Embryonic facial prominence (tissue), 1 donor: ENCODE measurements around the gene C3orf62.

Experiments
- DNase-seq: peaks from one replicate; pipeline ENCODE4 v3.0.0-alpha.2; 2016; ENCODE audit errors: extremely low spot score

Gene C3orf62

DNA sequence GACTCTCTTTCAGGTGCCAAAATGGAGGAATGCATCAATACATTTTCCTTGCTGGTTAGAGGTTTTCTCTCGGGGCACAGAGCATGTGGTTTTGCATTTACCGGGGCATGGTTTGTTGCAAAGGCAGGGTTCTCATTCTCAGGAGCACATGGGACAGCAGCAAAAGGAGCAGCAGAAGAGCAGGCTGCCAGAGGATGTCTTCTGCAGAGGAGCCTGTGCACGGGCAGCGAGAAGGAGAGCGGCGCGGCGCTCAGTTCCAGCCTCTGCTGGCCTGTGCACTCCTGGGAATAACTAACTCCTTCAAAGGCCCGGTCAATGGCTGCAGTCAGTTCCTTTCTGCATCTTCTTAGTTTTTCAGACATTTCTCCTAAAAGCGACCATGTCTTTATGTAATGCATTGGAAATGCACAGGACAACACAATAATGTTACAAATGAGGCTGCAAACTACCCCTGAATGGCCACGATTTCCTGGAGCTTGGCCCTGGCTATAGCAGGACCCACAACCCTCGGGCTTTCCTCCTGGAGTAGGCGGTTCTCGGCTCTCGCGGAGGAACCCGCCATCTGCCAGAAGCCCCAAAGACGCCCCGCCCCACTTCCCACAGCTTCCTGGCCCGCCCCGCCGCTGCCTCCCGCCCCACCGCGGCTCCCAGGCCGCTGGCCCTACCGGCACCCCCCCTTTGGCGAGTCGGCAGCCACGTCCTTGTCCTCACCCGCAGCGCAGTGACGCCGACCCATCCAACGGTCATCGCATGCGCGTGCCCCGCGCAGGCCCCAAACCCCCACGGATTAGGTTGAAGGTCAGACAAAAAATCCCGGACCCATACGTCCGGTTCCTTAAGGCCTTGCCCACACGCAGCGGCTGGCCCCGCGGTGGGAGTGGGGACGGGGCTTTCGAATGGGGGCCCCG is at the start of gene C3orf62:
Gene C3orf62 (minus strand): TSS at position 758 of the 908 bp plus-strand sequence. CDS start 360 bp downstream, at position 398.
- DNase-seq = peak; percentile 55

DNA sequence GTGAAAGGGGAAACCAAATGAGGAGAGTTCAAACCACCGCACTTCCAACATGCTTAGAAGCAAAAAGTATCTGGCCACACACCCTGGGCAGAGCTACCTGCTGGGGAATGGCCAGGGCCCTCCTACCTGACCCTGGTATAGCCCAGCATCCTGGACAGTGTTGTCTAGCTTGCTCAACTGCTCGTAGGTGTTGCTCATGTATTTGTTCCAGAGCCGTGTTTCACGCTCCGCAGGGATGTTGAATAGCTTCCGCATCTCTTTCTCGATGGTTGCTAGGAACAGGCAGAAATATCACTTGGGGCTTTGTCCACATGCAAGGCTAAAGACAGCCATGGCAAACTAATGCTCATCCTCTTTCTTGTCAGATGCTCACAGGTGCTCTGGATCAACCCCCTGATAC is 47.7 kb upstream of the C3orf62 start:
- no peak for DNase-seq

DNA sequence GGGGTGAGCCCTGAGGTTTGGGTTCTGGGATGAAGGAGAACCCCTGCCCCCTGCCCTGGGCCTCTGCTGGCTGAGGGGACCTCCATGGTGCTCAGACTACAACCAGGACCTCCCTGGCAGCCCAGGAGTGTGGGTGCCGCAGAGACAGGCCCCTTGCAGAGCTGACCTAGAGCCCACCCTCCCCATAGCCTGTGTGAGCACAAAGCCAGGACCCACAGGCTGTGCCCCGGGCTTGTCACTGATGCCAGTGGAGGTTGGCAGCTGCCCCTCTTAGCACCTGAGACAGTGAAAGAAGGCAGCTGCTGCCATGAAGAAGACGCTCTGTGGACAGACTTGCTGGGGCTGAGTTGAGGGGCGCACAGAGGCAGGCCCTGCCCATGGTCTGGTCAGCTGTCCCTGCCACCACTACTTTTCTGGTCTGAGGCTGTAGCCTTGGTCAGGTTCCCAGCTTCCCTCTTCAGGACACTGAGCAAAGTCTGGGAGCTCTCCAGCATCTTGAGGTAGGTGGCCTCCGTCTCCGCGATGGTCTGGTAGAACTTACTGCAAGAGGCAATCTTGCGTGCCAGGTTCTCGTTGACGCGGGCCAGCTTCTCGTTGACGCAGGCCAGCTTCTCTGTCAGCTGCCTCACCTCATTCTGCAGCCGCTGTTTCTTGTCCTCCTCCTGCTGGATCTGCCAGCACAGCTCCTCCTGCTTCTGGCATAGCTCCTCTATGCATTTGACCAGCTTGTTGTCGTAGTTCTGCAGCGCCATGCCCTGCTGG is 39.8 kb upstream of the C3orf62 start:
- no peak for DNase-seq

DNA sequence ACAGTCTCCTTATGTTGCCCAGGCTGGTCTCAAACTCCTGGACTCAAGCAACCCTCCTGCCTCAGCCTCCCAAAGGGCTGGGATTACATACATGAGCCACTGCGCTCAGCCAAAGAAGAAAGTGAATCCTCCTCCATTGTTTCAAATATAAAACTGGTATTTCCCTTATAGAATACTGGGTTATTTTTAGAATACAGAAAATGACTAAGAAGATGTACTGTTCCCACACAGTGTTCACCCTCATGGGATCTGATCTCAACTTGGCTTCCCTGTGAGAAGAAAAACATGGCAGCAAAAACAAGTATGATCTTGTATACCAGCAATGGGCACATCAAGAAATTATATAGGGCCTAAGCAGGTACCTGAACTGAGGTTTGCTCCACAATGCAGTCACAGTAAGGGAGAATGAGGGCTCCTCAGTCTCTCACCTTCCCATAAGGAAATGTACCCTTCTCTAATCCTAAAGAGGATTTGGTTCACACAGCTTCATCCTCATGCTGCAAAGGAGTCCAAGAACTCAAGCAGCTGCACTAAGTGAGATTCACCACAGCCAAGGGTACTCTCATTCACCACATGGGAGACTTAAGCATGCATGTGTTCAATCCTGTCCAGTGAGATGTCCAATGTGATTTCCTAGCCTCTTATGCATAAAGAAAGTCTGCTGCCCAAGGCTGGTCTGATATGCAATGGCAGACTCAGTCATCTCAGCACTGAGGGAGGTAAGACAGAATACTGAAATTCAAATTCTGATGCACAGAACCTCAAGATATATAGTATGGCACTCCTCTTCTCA is 37.1 kb upstream of the C3orf62 start:
- no peak for DNase-seq

DNA sequence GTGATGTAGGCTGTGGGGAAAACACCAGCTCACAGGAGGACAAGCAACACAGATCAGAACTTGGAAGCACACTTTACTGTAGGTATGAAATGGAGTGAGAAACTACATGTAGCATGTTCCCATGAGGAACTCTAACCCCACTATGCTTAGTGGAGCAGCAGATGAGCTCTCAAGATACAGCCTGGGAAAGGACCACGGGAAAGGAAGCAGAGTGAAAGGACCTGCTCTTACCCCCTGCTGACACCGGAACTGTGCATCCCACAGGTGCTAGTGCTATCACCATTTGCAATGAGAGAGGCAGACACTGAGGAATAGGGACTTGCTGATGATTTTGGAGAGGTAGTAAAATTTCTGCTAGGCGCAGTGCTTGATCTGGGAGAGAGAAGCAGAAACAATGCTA is 34.3 kb upstream of the C3orf62 start:
- DNase-seq = no peak

DNA sequence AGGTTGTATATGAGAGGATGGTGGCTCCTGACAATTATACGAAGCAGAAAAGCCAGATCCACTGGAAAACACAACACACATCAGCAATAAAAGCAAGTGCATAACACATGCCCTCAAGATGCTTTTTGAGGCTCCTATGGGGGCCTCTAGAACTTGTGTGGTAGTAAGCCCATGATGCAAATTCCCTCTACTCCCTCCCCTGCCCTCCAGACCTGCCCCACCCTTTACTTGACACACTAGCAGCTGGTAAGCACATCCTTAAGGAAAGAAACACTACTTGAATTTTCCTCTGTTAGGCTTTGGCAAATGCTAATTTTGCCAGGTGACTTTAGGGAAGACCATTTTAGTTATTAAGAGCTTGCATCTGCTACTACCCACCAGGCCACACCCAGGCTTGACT is 33.6 kb upstream of the C3orf62 start:
- no peak for DNase-seq

DNA sequence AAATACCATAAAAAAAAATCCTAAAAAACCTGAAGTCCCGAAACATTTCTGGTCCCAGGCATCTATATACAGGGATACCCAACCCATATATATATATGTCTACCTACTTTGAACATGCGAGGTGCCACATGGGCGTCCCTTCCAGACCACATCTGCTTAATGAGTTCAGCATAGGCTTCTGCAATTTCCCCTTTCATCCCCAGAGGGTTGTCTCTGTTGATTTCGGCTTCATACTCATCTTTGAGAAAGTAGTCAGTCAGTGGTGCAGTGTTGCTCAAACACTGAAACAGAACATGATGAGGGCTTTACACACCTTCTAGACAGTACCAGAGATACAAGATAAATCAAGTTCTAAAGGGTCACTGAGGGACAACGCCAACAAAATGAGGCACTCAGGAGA is 28.6 kb upstream of the C3orf62 start:
- no peak for DNase-seq

DNA sequence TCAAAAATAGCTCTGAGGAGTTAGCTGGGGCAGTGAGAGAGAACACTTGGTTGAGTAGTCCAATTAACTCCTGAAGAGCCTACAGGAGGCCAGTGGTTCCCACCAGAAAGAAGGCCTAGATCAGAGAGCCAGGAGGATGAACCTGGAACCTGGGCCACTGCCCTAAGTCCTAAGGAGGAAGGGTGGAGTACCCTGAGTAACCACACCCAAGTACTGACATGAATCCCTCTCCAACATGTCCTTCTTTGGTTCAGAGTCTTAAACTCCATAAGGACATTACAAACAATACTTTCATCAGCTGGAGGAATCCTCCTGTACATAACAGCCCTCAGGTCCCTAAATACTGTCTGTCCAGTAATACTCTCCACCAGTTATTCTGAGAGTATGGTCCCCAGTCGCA is 25.6 kb upstream of the C3orf62 start:
- DNase-seq = no peak

DNA sequence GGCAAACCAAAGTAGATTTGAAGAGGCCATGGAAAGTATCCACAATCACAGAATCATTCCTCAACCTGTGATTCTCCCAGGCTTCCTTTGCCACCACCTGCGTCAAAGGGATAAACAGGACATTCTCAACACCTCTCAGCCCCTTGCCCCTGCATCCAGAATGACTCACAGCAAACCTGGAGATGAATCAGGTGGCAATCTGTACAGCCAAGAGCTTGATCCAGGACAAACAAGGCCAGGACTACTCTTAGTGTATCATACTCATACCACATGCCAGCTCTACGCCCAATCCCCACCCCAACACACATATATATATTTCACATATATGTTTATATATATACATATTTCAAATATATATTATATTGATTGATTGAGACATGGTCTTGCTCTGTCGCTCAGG is 23.6 kb upstream of the C3orf62 start:
- no peak for DNase-seq

DNA sequence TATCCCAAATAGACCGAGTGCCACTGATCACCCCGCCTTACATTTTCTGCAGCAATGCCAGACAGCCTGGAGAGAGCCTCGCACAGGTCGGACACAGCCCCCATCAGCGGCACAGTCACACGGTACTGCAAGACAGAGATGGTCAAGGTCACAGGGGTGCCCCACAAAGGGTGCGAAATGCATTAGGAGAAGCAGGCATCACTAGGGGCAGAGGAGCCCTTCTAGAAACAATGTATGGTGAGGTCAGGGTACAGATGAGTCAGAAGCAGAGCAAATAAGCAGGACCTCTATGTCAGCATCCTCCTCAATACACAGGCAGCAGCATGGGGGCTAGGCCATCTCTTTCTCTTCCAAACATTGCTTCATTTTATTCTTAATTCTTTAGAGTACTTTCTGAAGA is 21.5 kb upstream of the C3orf62 start:
- no peak for DNase-seq

DNA sequence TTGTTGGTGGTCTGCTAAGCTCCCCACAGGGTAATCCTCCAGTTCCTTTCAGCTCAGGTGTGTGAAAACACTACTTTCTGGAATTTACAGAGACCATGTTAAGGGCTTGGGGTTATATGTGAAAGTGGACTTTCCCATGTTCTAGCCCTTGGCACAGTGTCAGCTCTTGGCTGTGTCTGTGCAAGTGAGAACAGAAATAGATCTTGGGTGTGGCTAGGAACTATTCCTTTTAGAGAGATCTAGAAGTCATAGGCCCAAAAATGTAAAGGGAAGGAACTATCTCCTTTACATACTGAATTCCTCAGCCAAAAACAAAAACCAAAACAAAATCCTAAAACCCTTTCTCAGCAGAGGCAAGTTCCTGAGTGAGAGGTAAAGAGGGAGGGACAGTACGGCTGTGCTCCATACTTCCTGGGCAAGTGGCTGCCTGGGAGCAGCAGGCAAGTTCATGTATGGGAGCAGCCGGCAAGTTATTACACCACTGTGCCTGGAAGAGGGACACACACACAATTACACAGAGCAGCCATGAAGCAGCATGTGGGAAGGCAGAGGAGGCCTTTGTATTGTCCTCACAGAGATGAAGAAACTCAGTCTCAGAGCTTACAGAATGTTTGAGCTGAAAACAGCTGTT is 19.9 kb upstream of the C3orf62 start:
- DNase-seq = no peak

DNA sequence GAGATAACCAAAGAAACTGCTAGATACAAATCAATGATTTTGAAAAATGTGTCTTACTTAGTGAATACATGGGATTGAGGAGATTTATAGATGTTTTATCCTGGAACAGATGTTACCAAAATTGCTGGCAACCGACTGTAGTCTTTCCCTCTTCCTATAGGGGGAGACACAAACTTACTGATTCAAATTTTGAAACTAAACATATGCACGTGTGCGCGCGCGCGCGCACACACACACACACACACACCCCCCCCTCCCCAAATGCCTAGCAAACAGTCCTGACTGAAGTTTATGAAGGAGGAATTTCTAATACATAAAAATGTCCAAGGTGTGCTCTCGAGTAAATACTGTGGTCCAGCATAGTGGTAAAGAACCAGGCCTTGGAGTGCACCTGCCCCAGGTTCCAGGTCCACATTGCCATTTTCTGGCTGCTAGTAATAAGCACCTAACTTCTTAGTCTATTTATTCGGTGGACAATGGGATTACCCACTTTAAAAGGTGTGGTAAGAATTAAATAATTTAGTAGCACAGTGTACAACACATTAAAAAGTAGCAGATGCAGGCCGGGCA is 18.5 kb upstream of the C3orf62 start:
- DNase-seq = no peak

DNA sequence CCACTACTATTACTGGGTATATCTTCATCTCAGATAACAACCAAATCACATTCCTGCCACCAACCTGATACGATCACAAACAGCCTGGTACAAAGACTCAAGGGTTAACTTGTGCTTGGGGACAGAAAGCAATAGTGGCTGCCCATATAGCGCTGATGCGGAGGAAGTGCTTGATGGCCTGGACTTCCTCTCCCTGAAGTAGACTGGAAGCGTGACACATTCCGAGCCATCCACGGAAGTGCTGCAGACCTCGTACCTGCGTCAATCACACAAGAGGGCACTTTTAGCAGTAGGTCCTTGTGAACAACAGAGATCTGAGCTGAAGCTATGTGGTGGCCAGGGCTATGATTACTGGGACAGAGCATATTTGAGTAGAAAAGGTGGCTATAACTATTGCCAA is 17.3 kb upstream of the C3orf62 start:
- no peak for DNase-seq

DNA sequence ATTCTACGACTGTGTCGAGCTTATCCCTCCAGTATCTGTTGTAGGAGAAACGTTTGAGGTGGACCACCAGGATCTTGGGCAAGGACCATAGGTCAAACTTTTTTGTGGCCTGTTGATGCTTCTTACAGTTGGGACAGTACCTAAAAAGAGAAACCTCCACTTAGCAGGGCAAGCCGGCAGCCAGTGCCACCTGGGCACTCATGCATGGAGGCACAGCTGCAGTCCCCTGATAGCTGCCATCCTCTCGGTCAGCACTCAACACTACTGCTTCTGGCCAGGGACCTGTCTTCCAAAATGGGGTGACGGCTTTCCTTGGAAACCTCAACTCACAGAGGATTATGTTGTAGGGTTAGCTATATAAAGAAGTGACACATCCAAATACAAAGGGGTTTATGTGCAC is 7.0 kb upstream of the C3orf62 start:
- DNase-seq = no peak

DNA sequence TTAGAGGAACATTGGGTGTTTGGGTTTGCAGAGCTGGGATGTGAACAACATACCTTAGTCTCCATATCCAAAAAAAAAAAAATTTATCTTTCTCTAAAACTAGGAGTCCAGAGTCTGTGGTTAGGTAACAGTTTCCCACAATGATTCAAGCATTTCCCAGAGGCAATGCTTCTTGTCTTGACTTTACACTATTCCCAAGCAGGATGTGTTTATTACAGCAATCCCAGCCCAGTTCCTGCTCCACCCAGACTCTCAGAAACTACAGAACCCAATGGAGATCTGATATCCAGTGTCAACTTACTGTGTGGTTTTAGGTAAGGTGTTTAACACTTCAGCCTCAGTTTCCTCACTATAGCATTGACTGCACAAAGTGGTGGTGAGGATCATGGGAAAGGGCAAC is 2.3 kb upstream of the C3orf62 start:
- no peak for DNase-seq

DNA sequence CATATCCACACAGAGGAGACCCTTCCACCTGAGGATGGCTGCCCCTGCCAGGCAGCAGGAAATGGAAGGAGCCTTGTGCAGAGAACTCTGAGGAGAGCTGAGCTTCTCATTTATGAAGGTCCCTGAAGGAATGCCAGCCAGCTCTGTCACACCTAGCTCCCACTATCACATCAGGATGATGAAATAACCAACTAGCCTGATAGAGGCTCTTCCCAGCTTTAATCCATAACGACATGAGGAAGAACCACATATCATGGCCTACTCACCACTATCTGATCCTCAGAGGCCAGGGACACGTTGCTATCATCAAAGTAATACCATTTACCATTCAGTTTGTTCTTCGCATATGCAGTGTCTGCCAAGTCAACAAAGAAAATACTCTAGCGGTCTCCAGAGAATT is 1.5 kb upstream of the C3orf62 start:
- DNase-seq = no peak

DNA sequence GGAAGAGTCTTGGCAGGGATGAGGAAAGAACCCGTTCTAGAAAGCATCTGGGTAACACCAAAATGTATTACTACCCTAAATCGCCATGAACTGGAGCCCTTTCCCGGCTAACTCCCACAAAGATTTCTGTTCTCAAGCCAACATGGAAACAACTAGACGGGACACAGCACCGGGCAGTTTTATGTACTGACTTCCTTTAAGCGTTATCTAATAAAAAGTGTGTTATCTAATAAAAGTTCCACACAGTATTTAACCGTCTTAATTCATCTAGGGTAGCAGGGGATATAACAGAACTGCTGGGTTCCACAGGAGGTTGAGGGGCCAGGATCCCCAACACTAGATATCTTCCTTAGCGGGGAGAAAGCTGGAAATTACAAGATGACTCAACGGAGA is 347 bp upstream of the C3orf62 start:
- DNase-seq = no peak

DNA sequence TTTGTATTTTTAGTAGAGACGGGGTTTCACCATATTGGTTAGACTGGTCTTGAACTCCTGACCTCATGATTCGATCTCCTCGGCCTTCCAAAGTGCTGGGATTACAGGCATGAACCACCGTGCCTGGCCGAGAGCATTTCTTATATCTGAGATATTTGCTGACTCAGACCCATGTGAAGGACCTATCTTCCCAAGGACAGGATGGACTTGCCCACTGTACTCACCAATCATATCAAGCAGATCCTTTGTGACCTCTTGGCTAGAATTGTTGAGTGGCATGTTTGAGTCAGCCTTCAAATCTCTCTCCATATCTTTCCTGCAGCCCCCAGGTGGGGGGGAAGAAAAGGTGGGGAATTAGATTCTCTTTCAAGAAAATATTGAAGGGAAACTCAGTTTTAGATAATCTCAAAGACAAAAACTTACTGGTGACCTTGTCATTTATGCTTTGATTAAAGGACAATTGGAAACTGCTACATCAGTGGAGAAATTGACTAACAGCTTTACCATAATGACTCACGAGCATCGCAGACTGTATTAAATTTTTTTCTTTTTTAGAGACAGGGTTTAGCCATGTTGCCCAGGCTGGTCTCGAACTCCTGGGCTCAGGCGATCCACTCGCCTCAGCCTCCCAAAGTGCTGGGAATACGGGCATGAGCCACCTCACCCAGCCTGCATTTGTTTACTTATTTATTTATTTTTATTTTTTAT is 3.1 kb downstream of the C3orf62 start:
- no peak for DNase-seq

DNA sequence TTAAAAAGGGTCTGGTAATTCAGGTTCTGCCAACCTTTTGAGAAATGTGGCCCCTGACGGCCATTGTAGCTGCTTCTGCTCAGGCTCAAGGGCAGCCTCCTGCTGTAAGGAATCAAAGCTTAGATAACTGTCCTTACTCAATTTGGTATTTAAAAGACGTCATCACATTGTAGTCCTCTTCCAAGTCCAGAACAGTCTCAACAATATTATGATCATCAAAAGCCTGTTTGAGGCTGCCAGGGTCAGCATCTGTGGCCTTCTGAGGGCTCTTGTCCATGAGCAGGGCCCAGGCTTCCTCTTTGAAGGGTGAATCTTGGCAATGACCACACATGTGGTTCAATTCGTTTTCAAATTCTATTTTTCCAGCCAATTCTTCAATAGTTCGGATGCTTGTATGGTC is 6.0 kb downstream of the C3orf62 start:
- no peak for DNase-seq

DNA sequence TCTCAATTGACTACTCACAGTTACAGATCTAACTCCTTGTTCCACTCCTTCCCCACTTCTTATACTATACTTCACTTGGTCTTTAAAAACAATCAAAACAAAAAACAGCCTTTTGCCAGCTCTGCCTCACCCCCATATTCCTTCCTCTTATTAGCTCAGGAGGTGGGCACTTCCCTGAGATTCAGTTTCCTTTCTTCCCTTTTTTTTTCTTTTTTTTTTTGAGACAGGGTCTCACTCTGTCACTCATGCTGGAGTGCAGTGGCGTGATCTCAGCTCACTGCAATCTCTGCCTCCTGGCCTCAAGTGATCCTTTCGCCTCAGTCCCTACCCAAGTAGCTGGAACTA is 6.9 kb downstream of the C3orf62 start:
- DNase-seq = no peak
